ENCODE data around the gene IL4I1. TPM values are rescaled to one million over a fixed set of nuclear protein-coding genes. Genes with fewer than 3 reads are reported as not detected.

The IL4I1 gene
- total RNA-seq, 1 experiment from 2014 or later = 1.5 TPM

DNA sequence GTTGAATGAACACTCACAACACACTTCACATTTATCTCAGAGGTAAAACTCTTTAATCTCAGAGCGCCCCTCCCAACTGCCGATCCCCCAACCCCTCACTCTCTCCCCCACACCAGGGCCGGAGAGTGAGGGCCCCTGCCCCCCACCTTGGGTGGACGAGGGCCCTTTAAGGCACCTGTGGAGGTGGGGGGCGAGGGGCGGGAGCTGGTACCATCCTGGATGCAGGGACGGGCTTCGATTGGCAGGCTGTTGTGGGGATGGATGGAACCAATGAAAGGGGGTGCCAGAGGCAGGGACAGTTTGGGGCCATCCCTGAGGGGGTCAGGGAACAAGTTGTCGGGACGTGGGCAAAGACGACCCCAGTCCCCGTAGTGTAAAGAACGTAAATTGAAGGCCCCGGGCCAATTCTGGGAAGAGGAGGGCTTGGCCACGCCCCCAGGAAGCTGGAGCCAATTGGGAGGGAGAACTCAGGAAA lies 27.6 kb downstream of the IL4I1 start:
- H3K4me1 ChIP-seq (ENCODE audit: control insufficient read depth, insufficient read depth, low read length) = peaks cover 18% of the 10 kb centered on the region
- no peaks in the 10 kb centered on the region for H3K27me3 ChIP-seq (ENCODE audit: control insufficient read depth, insufficient read depth, low read length)
- ATAC-seq (peak; percentile 22), DNase-seq (ENCODE audit: low read depth, low spot score) (no peak)
- H3K27ac ChIP-seq (ENCODE audit: low read length) = peak overlapping the region; percentile 68
- POLR2A ChIA-PET = interaction anchor here (0.6 to 0.9 kb wide), 2 partner anchors 56 to 61 kb away, joined by 3 to 5 read pairs; partner anchors contain the start of gene NUP62
- TF ChIP-seq TCF7L2 (IDR thresholded peaks at IDR 0.05; ENCODE audit: low read depth, low read length) = no peak
- no peak for TF ChIP-seq SIN3A (IDR thresholded peaks at IDR 0.05; ENCODE audit: borderline replicate concordance, insufficient read depth, low read depth, low read length)
- TF ChIP-seq, protein P1, sequence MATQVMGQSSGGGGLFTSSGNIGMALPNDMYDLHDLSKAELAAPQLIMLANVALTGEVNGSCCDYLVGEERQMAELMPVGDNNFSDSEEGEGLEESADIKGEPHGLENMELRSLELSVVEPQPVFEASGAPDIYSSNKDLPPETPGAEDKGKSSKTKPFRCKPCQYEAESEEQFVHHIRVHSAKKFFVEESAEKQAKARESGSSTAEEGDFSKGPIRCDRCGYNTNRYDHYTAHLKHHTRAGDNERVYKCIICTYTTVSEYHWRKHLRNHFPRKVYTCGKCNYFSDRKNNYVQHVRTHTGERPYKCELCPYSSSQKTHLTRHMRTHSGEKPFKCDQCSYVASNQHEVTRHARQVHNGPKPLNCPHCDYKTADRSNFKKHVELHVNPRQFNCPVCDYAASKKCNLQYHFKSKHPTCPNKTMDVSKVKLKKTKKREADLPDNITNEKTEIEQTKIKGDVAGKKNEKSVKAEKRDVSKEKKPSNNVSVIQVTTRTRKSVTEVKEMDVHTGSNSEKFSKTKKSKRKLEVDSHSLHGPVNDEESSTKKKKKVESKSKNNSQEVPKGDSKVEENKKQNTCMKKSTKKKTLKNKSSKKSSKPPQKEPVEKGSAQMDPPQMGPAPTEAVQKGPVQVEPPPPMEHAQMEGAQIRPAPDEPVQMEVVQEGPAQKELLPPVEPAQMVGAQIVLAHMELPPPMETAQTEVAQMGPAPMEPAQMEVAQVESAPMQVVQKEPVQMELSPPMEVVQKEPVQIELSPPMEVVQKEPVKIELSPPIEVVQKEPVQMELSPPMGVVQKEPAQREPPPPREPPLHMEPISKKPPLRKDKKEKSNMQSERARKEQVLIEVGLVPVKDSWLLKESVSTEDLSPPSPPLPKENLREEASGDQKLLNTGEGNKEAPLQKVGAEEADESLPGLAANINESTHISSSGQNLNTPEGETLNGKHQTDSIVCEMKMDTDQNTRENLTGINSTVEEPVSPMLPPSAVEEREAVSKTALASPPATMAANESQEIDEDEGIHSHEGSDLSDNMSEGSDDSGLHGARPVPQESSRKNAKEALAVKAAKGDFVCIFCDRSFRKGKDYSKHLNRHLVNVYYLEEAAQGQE (IDR thresholded peaks at IDR 0.05; ENCODE audit: insufficient read depth in 1 of 2, low read depth in 2 of 2, low read length in 1 of 2) = no peak
- TF ChIP-seq, protein P2, sequence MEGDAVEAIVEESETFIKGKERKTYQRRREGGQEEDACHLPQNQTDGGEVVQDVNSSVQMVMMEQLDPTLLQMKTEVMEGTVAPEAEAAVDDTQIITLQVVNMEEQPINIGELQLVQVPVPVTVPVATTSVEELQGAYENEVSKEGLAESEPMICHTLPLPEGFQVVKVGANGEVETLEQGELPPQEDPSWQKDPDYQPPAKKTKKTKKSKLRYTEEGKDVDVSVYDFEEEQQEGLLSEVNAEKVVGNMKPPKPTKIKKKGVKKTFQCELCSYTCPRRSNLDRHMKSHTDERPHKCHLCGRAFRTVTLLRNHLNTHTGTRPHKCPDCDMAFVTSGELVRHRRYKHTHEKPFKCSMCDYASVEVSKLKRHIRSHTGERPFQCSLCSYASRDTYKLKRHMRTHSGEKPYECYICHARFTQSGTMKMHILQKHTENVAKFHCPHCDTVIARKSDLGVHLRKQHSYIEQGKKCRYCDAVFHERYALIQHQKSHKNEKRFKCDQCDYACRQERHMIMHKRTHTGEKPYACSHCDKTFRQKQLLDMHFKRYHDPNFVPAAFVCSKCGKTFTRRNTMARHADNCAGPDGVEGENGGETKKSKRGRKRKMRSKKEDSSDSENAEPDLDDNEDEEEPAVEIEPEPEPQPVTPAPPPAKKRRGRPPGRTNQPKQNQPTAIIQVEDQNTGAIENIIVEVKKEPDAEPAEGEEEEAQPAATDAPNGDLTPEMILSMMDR (IDR thresholded peaks at IDR 0.05) = no peak
- TF ChIP-seq POLR2AphosphoS5 (IDR thresholded peaks at IDR 0.05; ENCODE audit: low read depth, low read length) = no peak
- no peaks in the 10 kb centered on the region for H3K36me3 ChIP-seq (ENCODE audit: control insufficient read depth, insufficient read depth, low read length)
- in situ Hi-C loops (cut with HindIII; ENCODE audit: low pct_unique_long_range_greater_than_20kb, low sequenced_read_pairs) = no loop called here
- intact Hi-C loops (cut with micrococcal nuclease; ENCODE audit: unreplicated experiment) = no loop called here
- H3K9me3 ChIP-seq (ENCODE audit: control insufficient read depth, insufficient read depth, low read depth, low read length) = no peaks in the 10 kb centered on the region
- peak overlapping the region; percentile 34 to 55 for H3K4me3 ChIP-seq (ENCODE audit: low read depth in 2 of 2, low read length in 2 of 2)
- BruUV-seq (replicated peaks) = no TSS peak
- CTCF ChIA-PET = interaction anchor here (0.5 kb wide), 1 partner anchor 341 kb away, joined by 3 read pairs; the partner anchor contains the start of gene RCN3

DNA sequence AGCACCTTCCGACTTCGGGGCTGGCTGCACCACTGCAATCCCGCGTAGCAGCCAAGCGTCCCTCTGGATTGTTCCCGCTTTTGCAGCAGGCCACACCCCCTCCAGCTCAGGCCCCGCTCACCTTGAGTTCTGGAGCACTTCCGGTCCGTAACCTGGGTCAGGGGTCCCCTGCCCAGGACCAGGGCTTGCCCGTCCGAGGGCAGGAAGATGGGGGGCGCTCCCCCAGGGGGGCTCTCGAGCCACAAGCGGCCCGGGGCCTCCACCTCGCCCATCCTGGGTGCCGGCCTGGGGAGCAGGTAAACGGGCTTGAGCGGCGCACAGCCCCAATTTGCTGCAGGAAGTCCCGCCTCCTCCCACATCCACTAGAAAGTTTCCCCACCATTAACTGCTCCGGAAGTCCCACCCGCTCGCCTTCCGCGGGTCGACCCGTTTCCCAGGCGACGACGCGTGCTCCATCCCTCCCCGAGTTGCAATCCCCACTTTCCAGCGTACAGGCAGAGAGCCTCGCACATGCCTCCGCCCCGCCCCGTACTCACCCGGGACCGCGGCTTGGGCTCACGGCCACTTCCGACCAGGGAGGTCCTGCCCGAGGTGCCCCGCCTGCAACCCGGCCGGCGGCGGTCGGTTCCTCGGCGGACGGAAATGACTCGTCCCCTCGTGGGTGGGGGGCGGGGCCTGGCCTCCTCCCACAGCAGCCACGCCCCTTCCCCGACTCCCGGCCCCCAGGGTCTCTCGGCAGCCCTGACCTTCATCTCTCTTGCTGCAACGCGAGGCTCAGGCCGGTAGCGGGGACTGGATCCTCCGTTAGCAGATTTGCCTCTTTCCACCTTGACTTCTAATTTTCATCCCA lies 29.5 kb downstream of the IL4I1 start, which contains the start of gene PNKP:
TSS of gene PNKP (minus strand) at position 644 of the 850 bp plus-strand sequence. CDS start at position 272, 372 bp downstream.
- DNase-seq (ENCODE audit: low read depth, low spot score) (no peak), ATAC-seq (peak; percentile 68)
- Histone ChIP-seq H3K27me3 (ENCODE audit: control insufficient read depth, insufficient read depth, low read length) (no peaks in the 10 kb centered on the region), H3K4me3 (ENCODE audit: low read depth in 2 of 2, low read length in 2 of 2) (peak within 1 kb of the TSS; percentile 69 to 76), H3K27ac (ENCODE audit: low read length) (peak within 1 kb of the TSS; percentile 95), H3K36me3 (ENCODE audit: control insufficient read depth, insufficient read depth, low read length) (no peaks in the 10 kb centered on the region), H3K4me1 (ENCODE audit: control insufficient read depth, insufficient read depth, low read length) (peaks cover 20% of the 10 kb centered on the region), H3K9me3 (ENCODE audit: control insufficient read depth, insufficient read depth, low read depth, low read length) (no peaks in the 10 kb centered on the region)
- BruUV-seq (replicated peaks) = no TSS peak
- ChIA-PET POLR2A (interaction anchor here (0.8 kb wide), 1 partner anchor 49 kb away, joined by 3 read pairs; the partner anchor contains the start of gene MED25), CTCF (no interaction called here)
- intact Hi-C loops (cut with micrococcal nuclease; ENCODE audit: unreplicated experiment) = no loop called here
- TF ChIP-seq SIN3A (IDR thresholded peaks at IDR 0.05; ENCODE audit: borderline replicate concordance, insufficient read depth, low read depth, low read length) (0 out of 2 replicates have a peak, but pooled peaks have one; percentile 37), TCF7L2 (IDR thresholded peaks at IDR 0.05; ENCODE audit: low read depth, low read length) (peak; percentile 27; the same call in 1 of the 2 replicates), POLR2AphosphoS5 (IDR thresholded peaks at IDR 0.05; ENCODE audit: low read depth, low read length) (peak; percentile 77)
- TF ChIP-seq, protein P2 (IDR thresholded peaks at IDR 0.05) = no peak
- TF ChIP-seq, protein P1 (IDR thresholded peaks at IDR 0.05; ENCODE audit: insufficient read depth in 1 of 2, low read depth in 2 of 2, low read length in 1 of 2) = 0 out of 4 replicates have a peak, but pooled peaks of 1 of the 2 experiments have one; percentile 8
- in situ Hi-C loops (cut with HindIII; ENCODE audit: low pct_unique_long_range_greater_than_20kb, low sequenced_read_pairs) = no loop called here

Data from Panc1 (cell line).